ENCODE measurements around the gene NRCAM. TPM values are rescaled to one million over a fixed set of nuclear protein-coding genes. Genes with fewer than 3 reads are reported as not detected.

NRCAM gene
- total RNA-seq, 1 donor from 2014 or later, result 33.2 TPM

- Mint-ChIP-seq H3K9me3 (no peaks in the 10 kb centered on the region), H3K4me1 (no peaks in the 10 kb centered on the region), H3K27ac (ENCODE audit: unreplicated experiment) (no peak overlapping the region), H3K36me3 (ENCODE audit: low read depth) (no peaks in the 10 kb centered on the region), H3K27me3 (ENCODE audit: low read depth) (no peaks in the 10 kb centered on the region), H3K4me3 (no peak overlapping the region)
- TF ChIP-seq CTCF (conservative IDR thresholded peaks at IDR 0.05), result no peak
- DNase-seq (ENCODE audit: low read depth, low spot score), result no peak
These were observed 353.4 kb downstream of the NRCAM start for GRCh38 chr7:108102671-108103312.

GRCh38 chr7:108101759-108102158 is 354.5 kb downstream of the NRCAM start:
- no peak for TF ChIP-seq CTCF (conservative IDR thresholded peaks at IDR 0.05)
- Mint-ChIP-seq H3K9me3 (no peaks in the 10 kb centered on the region), H3K27me3 (ENCODE audit: low read depth) (no peaks in the 10 kb centered on the region), H3K4me1 (no peaks in the 10 kb centered on the region), H3K36me3 (ENCODE audit: low read depth) (no peaks in the 10 kb centered on the region), H3K27ac (ENCODE audit: unreplicated experiment) (no peak overlapping the region), H3K4me3 (no peak overlapping the region)
- DNase-seq (ENCODE audit: low read depth, low spot score), result no peak

GRCh38 chr7:108099713-108100112 is 356.5 kb downstream of the NRCAM start:
- Mint-ChIP-seq H3K4me1 (peaks cover 15% of the 10 kb centered on the region), H3K4me3 (no peak overlapping the region), H3K27me3 (ENCODE audit: low read depth) (no peaks in the 10 kb centered on the region), H3K9me3 (no peaks in the 10 kb centered on the region), H3K36me3 (ENCODE audit: low read depth) (no peaks in the 10 kb centered on the region), H3K27ac (ENCODE audit: unreplicated experiment) (no peak overlapping the region)
- no peak for TF ChIP-seq CTCF (conservative IDR thresholded peaks at IDR 0.05)
- DNase-seq (ENCODE audit: low read depth, low spot score), result no peak

- no peaks in the 10 kb centered on the region for H3K36me3 Mint-ChIP-seq (ENCODE audit: low read depth)
- peak; percentile 47 for TF ChIP-seq CTCF (conservative IDR thresholded peaks at IDR 0.05)
- H3K27ac Mint-ChIP-seq (ENCODE audit: unreplicated experiment), result no peak overlapping the region
- no peak overlapping the region for H3K4me3 Mint-ChIP-seq
- no peak for DNase-seq (ENCODE audit: low read depth, low spot score)
- peaks cover 16% of the 10 kb centered on the region for H3K4me1 Mint-ChIP-seq
- no peaks in the 10 kb centered on the region for H3K27me3 Mint-ChIP-seq (ENCODE audit: low read depth)
- H3K9me3 Mint-ChIP-seq, result no peaks in the 10 kb centered on the region
These were observed 358.5 kb downstream of the NRCAM start for GRCh38 chr7:108097703-108098102.

Other genes with a start within 250 kb of the NRCAM start
- gene PNPLA8, start 69.7 kb upstream of the NRCAM start, total RNA-seq, result 11.5 and 12.1 TPM in 2 replicates
- gene THAP5, start 113.3 kb upstream of the NRCAM start, total RNA-seq, result 28.2 and 31.9 TPM in 2 replicates
- 9.5 and 10.0 TPM in 2 replicates for gene DNAJB9, start 113.4 kb upstream of the NRCAM start, total RNA-seq